C4-2B (cell line): ENCODE measurements around the gene KPNA3.

ENCODE experiments used
- H3K27ac ChIP-seq: fragments of 450-650 bp; 2 replicates; pipeline ENCODE4 v1.5.1; 2017
- CTCF ChIP-seq: fragments of 450-650 bp; conservative IDR thresholded peaks from 2 replicates; pipeline ENCODE4 v1.5.1; 2017; ENCODE audit warnings: mild to moderate bottlenecking
- ZFX ChIP-seq: fragments of 450-650 bp; IDR thresholded peaks from 2 replicates; pipeline ENCODE4 v1.6.1; 2017

Gene KPNA3

GRCh38 chr13:49831455-49831854 is 39.0 kb upstream of the KPNA3 start:
- TF ChIP-seq ZFX (no peak), CTCF (no peak)
- H3K27ac ChIP-seq, result no peak overlapping the region

- TF ChIP-seq ZFX (no peak), CTCF (no peak)
- H3K27ac ChIP-seq, result no peak overlapping the region
Observed at GRCh38 chr13:49830721-49831120, 38.2 kb upstream of the KPNA3 start.

- TF ChIP-seq ZFX (no peak), CTCF (no peak)
- H3K27ac ChIP-seq, result no peak overlapping the region
Observed at GRCh38 chr13:49829715-49830114, 37.2 kb upstream of the KPNA3 start.

- no peak for TF ChIP-seq ZFX
- TF ChIP-seq CTCF, result 0 out of 2 replicates have a peak, but pooled peaks have one; percentile 3
- H3K27ac ChIP-seq, result no peak overlapping the region
Observed at GRCh38 chr13:49828453-49828852, 36.0 kb upstream of the KPNA3 start.

- H3K27ac ChIP-seq, result no peak overlapping the region
- TF ChIP-seq ZFX (no peak), CTCF (no peak)
Observed at GRCh38 chr13:49827891-49828290, 35.4 kb upstream of the KPNA3 start.

- H3K27ac ChIP-seq, result no peak overlapping the region
- TF ChIP-seq CTCF, result no peak
- TF ChIP-seq ZFX, result no peak
Observed at GRCh38 chr13:49827336-49827735, 34.9 kb upstream of the KPNA3 start.

- no peak overlapping the region for H3K27ac ChIP-seq
- peak; percentile 43 for TF ChIP-seq CTCF
- TF ChIP-seq ZFX, result no peak
Observed at GRCh38 chr13:49821216-49822009, 28.9 kb upstream of the KPNA3 start.
